PC-3 (cell line): ENCODE results near the gene ADAMTS4. TPM values are rescaled to one million over a fixed set of nuclear protein-coding genes. Genes with fewer than 3 reads are reported as not detected.

ENCODE experiments used
- ATAC-seq: fragments of 200-7000 bp; cut with Tn5 transposase; 2 replicates; pipeline ENCODE4 v1.9.1; 2020; ENCODE audit warnings: mild to moderate bottlenecking, moderate library complexity
- BruUV-seq: library from RNA; stranded (reverse); fragments of 400-500 nt; replicated peaks from 2 replicates; lab custom pipeline; 2021; lab: Mats Ljungman, UMichigan
- CTCF ChIA-PET: fragments of 300-600 bp; sonication (Branson Sonifier 250); formaldehyde crosslinking; loops from one replicate; lab custom pipeline; 2022; ENCODE audit warnings: antibody characterized with exemption; lab: Charles Lee
- POLR2A ChIA-PET: fragments of 300-600 bp; sonication (Branson Sonifier 250); formaldehyde crosslinking; loops from one replicate; lab custom pipeline; 2022; ENCODE audit warnings: antibody characterized with exemption; ENCODE audit not compliant: unreplicated experiment; lab: Charles Lee
- DNase-seq: peaks from one replicate; pipeline ENCODE4 v3.0.0-alpha.2; 2015
- H2AFZ ChIP-seq: fragments of 300-600 bp; sonication (generic); 2 replicates; pipeline ENCODE4 v1.6.0; 2016; ENCODE audit warnings: antibody characterized with exemption, low read length
- H3F3A ChIP-seq: fragments of 300-600 bp; sonication (generic); one replicate; pipeline ENCODE4 v1.6.0; 2017; ENCODE audit warnings: antibody characterized with exemption, low read length, control low read depth, mild to moderate bottlenecking; ENCODE audit not compliant: unreplicated experiment
- H3K27ac ChIP-seq: fragments of 300-600 bp; sonication (generic); 2 replicates; pipeline ENCODE4 v1.5.1; 2016; ENCODE audit warnings: mild to moderate bottlenecking, low read length
- H3K27me3 ChIP-seq: fragments of 300-600 bp; sonication (generic); 2 replicates; pipeline ENCODE4 v1.6.1; 2016; ENCODE audit warnings: low read length, mixed read lengths
- H3K36me3 ChIP-seq: fragments of 300-600 bp; sonication (generic); 2 replicates; pipeline ENCODE4 v1.6.1; 2016; ENCODE audit warnings: low read depth, mixed run types, low read length, mixed read lengths
- H3K4me1 ChIP-seq: fragments of 300-600 bp; sonication (generic); 2 replicates; pipeline ENCODE4 v1.5.1; 2016; ENCODE audit warnings: low read length; ENCODE audit not compliant: insufficient read depth
- H3K4me2 ChIP-seq: fragments of 300-600 bp; sonication (generic); 2 replicates; pipeline ENCODE4 v1.6.0; 2016; ENCODE audit warnings: low read length
- H3K4me3 ChIP-seq: fragments of 300-600 bp; sonication (generic); 2 replicates; pipeline ENCODE4 v1.5.1; 2016; ENCODE audit warnings: mild to moderate bottlenecking, low read length, mixed read lengths
- H3K79me2 ChIP-seq: fragments of 300-600 bp; sonication (generic); 2 replicates; pipeline ENCODE4 v1.6.1; 2017; ENCODE audit warnings: low read length, mixed read lengths
- H3K9ac ChIP-seq: fragments of 300-600 bp; sonication (generic); 2 replicates; pipeline ENCODE4 v1.6.0; 2016; ENCODE audit warnings: mild to moderate bottlenecking, low read length
- H3K9me2 ChIP-seq: fragments of 300-600 bp; sonication (generic); replicated peaks from 2 replicates; pipeline ENCODE4 v1.6.1; 2016; ENCODE audit warnings: mixed run types, low read length, mixed read lengths
- H3K9me3 ChIP-seq: fragments of 300-600 bp; sonication (generic); 2 replicates; pipeline ENCODE4 v1.6.1; 2016; ENCODE audit warnings: low read length, mixed read lengths
- H4K20me1 ChIP-seq: fragments of 300-600 bp; sonication (generic); 2 replicates; pipeline ENCODE4 v1.6.1; 2016; ENCODE audit warnings: low read length, mixed read lengths
- EZH2 ChIP-seq: fragments of 300-600 bp; sonication (generic); IDR thresholded peaks from one replicate; pipeline ENCODE4 v1.6.1; 2017; ENCODE audit warnings: antibody characterized with exemption, mild to moderate bottlenecking, low read length; ENCODE audit not compliant: unreplicated experiment
- EZH2phosphoT487 ChIP-seq: fragments of 300-600 bp; sonication (generic); IDR thresholded peaks from 2 replicates; pipeline ENCODE4 v1.6.1; 2018; ENCODE audit warnings: mild to moderate bottlenecking, antibody characterized with exemption, low read length, borderline replicate concordance
- intact Hi-C: fragments of 100-400 bp; cut with micrococcal nuclease; formaldehyde crosslinking; loops from 2 replicates; pipeline ENCODE4 v1.9.0; 2023
- total RNA-seq: library from RNA; depleted of rRNA; stranded (reverse); fragments of >200 nt; gene quantifications from 2 replicates; pipeline ENCODE4 v1.2.3, GENCODE V29; 2014
- TF ChIP-seq, protein P1 (sequence below): fragments of 300-600 bp; sonication (generic); conservative IDR thresholded peaks from 2 replicates; pipeline ENCODE4 v1.5.1; 2017; ENCODE audit warnings: antibody characterized with exemption, low read depth, mild to moderate bottlenecking, low read length

ADAMTS4 gene
- total RNA-seq, 1 experiment from 2014 or later, result not detected

DNA sequence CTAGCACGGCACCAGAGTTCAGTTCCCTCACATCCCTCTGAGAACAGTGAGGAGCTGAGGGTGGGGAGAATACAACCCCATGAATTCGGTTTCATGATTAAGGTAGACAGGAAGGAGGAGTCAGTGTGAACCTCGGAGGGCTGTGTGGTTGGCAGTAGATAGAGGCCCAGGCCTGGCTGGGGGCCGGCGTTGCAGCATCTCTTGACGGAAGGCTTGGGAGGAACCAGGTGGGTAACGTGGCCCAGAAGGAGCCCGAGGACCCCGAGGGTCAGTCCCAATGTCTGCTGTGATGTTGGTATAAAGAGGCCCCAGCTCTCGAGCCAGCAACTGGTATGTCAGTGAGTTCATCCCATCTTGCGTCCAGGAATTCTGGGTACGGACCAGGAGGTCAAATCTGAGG, 27.2 kb downstream of the ADAMTS4 start:
- Histone ChIP-seq H2AFZ (no peak overlapping the region), H3K27me3 (no peaks in the 10 kb centered on the region), H3K4me3 (no peak overlapping the region), H3K9me2 (no peaks in the 10 kb centered on the region), H3K9ac (no peak overlapping the region), H3K4me2 (no peak overlapping the region), H3K79me2 (peaks cover 13% of the 10 kb centered on the region), H3K9me3 (no peaks in the 10 kb centered on the region), H3F3A (no peaks in the 10 kb centered on the region), H3K4me1 (peaks cover 16% of the 10 kb centered on the region; the same call in 1 of the 2 replicates), H4K20me1 (no peaks in the 10 kb centered on the region), H3K27ac (no peak overlapping the region), H3K36me3 (peaks cover 47% of the 10 kb centered on the region; the same call in 1 of the 2 replicates)
- ChIA-PET CTCF (no interaction called here), POLR2A (no interaction called here)
- DNase-seq (no peak), ATAC-seq (no peak)
- no TSS peak for BruUV-seq
- intact Hi-C loops, result no loop called here
- no peak for TF ChIP-seq EZH2phosphoT487
- TF ChIP-seq, protein P1, sequence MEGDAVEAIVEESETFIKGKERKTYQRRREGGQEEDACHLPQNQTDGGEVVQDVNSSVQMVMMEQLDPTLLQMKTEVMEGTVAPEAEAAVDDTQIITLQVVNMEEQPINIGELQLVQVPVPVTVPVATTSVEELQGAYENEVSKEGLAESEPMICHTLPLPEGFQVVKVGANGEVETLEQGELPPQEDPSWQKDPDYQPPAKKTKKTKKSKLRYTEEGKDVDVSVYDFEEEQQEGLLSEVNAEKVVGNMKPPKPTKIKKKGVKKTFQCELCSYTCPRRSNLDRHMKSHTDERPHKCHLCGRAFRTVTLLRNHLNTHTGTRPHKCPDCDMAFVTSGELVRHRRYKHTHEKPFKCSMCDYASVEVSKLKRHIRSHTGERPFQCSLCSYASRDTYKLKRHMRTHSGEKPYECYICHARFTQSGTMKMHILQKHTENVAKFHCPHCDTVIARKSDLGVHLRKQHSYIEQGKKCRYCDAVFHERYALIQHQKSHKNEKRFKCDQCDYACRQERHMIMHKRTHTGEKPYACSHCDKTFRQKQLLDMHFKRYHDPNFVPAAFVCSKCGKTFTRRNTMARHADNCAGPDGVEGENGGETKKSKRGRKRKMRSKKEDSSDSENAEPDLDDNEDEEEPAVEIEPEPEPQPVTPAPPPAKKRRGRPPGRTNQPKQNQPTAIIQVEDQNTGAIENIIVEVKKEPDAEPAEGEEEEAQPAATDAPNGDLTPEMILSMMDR, result no peak
- no peak for TF ChIP-seq EZH2

DNA sequence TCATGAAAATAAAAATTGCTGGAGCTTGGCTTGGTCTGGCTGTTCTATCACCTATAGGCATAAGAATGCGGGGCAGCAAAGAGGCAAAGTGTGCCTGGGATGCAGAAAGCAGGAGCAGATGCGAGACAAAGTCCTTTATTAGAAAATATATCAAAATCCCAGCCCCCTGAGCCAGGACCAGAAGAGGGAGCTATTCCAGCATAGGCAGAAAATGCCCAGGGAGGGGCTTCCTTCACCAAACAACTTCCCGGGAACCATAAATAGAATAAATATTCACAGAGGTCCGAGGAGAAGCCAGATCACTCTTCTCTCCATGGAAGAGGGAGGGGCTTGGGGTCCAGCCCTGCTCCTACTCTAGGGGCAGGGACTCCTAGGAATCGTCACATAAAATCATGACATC, 27.7 kb downstream of the ADAMTS4 start:
- Histone ChIP-seq H4K20me1 (no peaks in the 10 kb centered on the region), H3K4me1 (peaks cover 12% of the 10 kb centered on the region; the same call in 1 of the 2 replicates), H3K4me3 (no peak overlapping the region), H3F3A (no peaks in the 10 kb centered on the region), H3K79me2 (peaks cover 8% of the 10 kb centered on the region), H3K9me3 (no peaks in the 10 kb centered on the region), H3K9me2 (no peaks in the 10 kb centered on the region), H3K36me3 (peaks cover 47% of the 10 kb centered on the region; the same call in 1 of the 2 replicates), H2AFZ (no peak overlapping the region), H3K4me2 (no peak overlapping the region), H3K9ac (no peak overlapping the region), H3K27me3 (no peaks in the 10 kb centered on the region), H3K27ac (no peak overlapping the region)
- ATAC-seq (no peak), DNase-seq (no peak)
- POLR2A ChIA-PET, result no interaction called here
- intact Hi-C loops, result no loop called here
- BruUV-seq, result no TSS peak
- CTCF ChIA-PET, result no interaction called here
- TF ChIP-seq EZH2, result no peak
- TF ChIP-seq, protein P1, result peak; percentile 64
- TF ChIP-seq EZH2phosphoT487, result no peak

DNA sequence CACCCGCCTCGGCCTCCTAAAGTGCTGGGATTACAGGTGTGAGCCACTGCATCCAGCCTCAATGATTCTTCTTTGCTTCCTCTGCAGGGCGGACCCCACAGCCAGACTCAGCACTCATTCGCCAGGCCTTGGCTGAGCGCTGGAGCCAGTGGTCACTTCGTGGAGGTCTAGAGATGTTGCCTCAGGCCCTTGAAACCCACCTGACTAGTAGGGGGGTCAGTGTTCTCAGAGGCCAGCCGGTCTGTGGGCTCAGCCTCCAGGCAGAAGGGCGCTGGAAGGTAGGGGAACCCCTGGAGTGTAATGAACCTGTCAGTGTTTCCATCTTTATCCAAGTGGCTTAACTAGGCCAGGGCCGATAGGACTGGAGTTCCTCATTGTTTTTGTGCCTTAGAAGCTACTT, 29.9 kb downstream of the ADAMTS4 start:
- H3K27ac ChIP-seq, result no peak overlapping the region
- no peaks in the 10 kb centered on the region for H4K20me1 ChIP-seq
- BruUV-seq, result no TSS peak
- intact Hi-C loops, result no loop called here
- H3K4me2 ChIP-seq, result no peak overlapping the region
- H3K79me2 ChIP-seq, result no peaks in the 10 kb centered on the region
- ATAC-seq (no peak), DNase-seq (no peak)
- POLR2A ChIA-PET, result interaction anchor here (0.5 kb wide), 1 partner anchor 57 kb away, joined by 6 read pairs; the partner anchor contains the start of gene TOMM40L
- no peak overlapping the region for H3K4me3 ChIP-seq
- CTCF ChIA-PET, result no interaction called here
- H3K9me2 ChIP-seq, result no peaks in the 10 kb centered on the region
- TF ChIP-seq EZH2phosphoT487, result no peak
- TF ChIP-seq, protein P1, result no peak
- no peak for TF ChIP-seq EZH2
- H2AFZ ChIP-seq, result no peak overlapping the region
- no peaks in the 10 kb centered on the region for H3K27me3 ChIP-seq
- no peak overlapping the region for H3K9ac ChIP-seq
- peaks cover 39% of the 10 kb centered on the region; the same call in 1 of the 2 replicates for H3K36me3 ChIP-seq
- H3F3A ChIP-seq, result peaks cover 10% of the 10 kb centered on the region
- H3K9me3 ChIP-seq, result no peaks in the 10 kb centered on the region
- peaks cover 19% of the 10 kb centered on the region for H3K4me1 ChIP-seq
